ENCODE results near the gene KIRREL2.

DNA sequence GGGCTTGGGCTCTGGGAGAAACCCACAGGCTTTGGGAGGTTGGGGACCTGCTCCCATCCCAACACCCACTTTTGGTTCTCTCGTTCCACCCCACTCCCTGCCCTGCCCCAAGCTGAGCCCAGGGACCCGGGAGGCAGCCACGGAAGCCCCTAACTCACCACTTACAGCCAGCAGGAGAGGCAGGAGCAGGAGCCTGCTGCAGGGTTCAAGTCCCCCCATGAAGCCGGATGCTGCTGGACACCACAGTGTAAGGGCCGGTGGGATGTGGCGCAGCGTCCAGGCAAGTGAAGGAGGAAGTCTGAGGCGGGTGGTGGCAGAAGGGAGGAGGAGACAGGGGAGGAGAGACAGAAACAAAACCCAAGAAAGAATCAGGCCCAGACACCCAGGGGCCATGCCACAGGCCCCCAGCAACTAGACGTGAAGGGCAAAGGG lies 51.3 kb downstream of the KIRREL2 start, which contains the start of gene TYROBP:
- TF ChIP-seq, protein P1, sequence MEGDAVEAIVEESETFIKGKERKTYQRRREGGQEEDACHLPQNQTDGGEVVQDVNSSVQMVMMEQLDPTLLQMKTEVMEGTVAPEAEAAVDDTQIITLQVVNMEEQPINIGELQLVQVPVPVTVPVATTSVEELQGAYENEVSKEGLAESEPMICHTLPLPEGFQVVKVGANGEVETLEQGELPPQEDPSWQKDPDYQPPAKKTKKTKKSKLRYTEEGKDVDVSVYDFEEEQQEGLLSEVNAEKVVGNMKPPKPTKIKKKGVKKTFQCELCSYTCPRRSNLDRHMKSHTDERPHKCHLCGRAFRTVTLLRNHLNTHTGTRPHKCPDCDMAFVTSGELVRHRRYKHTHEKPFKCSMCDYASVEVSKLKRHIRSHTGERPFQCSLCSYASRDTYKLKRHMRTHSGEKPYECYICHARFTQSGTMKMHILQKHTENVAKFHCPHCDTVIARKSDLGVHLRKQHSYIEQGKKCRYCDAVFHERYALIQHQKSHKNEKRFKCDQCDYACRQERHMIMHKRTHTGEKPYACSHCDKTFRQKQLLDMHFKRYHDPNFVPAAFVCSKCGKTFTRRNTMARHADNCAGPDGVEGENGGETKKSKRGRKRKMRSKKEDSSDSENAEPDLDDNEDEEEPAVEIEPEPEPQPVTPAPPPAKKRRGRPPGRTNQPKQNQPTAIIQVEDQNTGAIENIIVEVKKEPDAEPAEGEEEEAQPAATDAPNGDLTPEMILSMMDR (IDR thresholded peaks at IDR 0.05) = no peak
- no peak for TF ChIP-seq POLR2A (IDR thresholded peaks at IDR 0.05)
- no peak for TF ChIP-seq EP300 (IDR thresholded peaks at IDR 0.05)
